22Rv1 (cell line): ENCODE data around the gene NIBAN1.

Source experiments
- ZFX ChIP-seq: fragments of 450-650 bp; IDR thresholded peaks from 2 replicates; pipeline ENCODE4 v1.6.1; 2017; ENCODE audit warnings: antibody characterized with exemption, borderline replicate concordance
- TF ChIP-seq, protein P1 (sequence below): fragments of 450-650 bp; IDR thresholded peaks from 2 replicates; pipeline ENCODE4 v1.5.1; 2017; ENCODE audit warnings: mild to moderate bottlenecking

DNA sequence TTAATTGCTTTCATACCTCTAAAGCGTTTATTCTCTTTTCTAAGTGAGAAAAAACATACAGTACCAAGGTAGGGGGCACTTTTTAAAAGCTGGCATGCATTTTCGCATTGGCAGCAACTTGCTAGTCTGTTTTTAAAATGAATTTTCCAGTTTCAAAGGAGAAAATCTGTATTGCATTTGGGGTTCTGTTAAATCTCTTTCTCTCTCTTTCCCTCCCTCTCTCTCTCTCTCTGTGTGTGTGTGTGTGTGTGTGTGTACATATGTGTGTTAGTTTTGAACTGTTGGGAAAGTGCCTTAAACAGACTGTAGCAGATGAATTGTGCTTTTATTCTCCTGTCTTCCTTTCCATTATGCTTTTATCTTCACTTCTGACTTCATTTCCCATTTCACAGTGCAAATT lies 7.3 kb downstream of the NIBAN1 start:
- TF ChIP-seq, protein P1, sequence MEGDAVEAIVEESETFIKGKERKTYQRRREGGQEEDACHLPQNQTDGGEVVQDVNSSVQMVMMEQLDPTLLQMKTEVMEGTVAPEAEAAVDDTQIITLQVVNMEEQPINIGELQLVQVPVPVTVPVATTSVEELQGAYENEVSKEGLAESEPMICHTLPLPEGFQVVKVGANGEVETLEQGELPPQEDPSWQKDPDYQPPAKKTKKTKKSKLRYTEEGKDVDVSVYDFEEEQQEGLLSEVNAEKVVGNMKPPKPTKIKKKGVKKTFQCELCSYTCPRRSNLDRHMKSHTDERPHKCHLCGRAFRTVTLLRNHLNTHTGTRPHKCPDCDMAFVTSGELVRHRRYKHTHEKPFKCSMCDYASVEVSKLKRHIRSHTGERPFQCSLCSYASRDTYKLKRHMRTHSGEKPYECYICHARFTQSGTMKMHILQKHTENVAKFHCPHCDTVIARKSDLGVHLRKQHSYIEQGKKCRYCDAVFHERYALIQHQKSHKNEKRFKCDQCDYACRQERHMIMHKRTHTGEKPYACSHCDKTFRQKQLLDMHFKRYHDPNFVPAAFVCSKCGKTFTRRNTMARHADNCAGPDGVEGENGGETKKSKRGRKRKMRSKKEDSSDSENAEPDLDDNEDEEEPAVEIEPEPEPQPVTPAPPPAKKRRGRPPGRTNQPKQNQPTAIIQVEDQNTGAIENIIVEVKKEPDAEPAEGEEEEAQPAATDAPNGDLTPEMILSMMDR = no peak
- no peak for TF ChIP-seq ZFX
